Calu3 (cell line): ENCODE data around the gene NSD2. TPM values are rescaled to one million over a fixed set of nuclear protein-coding genes. Genes with fewer than 3 reads are reported as not detected.

ENCODE experiments used
- BruUV-seq: library from RNA; stranded (reverse); fragments of 400-500 nt; replicated peaks from 2 replicates; lab custom pipeline; 2021; lab: Mats Ljungman, UMichigan
- CTCF ChIA-PET: fragments of 300-600 bp; sonication (Branson Sonifier 250); formaldehyde crosslinking; loops from one replicate; lab custom pipeline; 2022; ENCODE audit warnings: antibody characterized with exemption; lab: Charles Lee
- DNase-seq: peaks from one replicate; pipeline ENCODE4 v3.0.0; 2022
- H3K27ac Mint-ChIP-seq: one replicate; pipeline ENCODE4 v1.8.0; 2022; ENCODE audit warnings: mixed read lengths; ENCODE audit not compliant: unreplicated experiment
- H3K27me3 Mint-ChIP-seq: one replicate; pipeline ENCODE4 v1.8.0; 2022; ENCODE audit warnings: mixed read lengths; ENCODE audit not compliant: unreplicated experiment
- H3K36me3 Mint-ChIP-seq: one replicate; pipeline ENCODE4 v1.8.0; 2022; ENCODE audit warnings: mild to moderate bottlenecking, moderate library complexity, mixed read lengths; ENCODE audit not compliant: insufficient read depth, unreplicated experiment
- H3K4me1 Mint-ChIP-seq: one replicate; pipeline ENCODE4 v1.8.0; 2022; ENCODE audit warnings: mild to moderate bottlenecking, low read depth, mixed read lengths; ENCODE audit not compliant: unreplicated experiment
- H3K4me3 Mint-ChIP-seq: one replicate; pipeline ENCODE4 v1.8.0; 2022; ENCODE audit warnings: mild to moderate bottlenecking, low read depth, moderate library complexity, mixed read lengths; ENCODE audit not compliant: unreplicated experiment
- H3K9me3 Mint-ChIP-seq: one replicate; pipeline ENCODE4 v1.8.0; 2022; ENCODE audit warnings: low read depth, mixed read lengths; ENCODE audit not compliant: unreplicated experiment
- CTCF ChIP-seq: fragments of 200-600 bp; IDR thresholded peaks from one replicate; pipeline ENCODE4 v1.8.0; 2022; ENCODE audit warnings: antibody characterized with exemption; ENCODE audit not compliant: unreplicated experiment
- intact Hi-C: fragments of 100-400 bp; cut with micrococcal nuclease; formaldehyde crosslinking; loops from one replicate; pipeline ENCODE4 v1.10.0; 2022; ENCODE audit not compliant: unreplicated experiment
- total RNA-seq: library from RNA; stranded (reverse); gene quantifications from 2 replicates; pipeline ENCODE4 v1.2.3, GENCODE V29; 2022

Gene NSD2
- total RNA-seq, 1 experiment from 2014 or later, result 104 TPM

GRCh38 chr4:1948232-1948631 lies 77.0 kb downstream of the NSD2 start:
- Mint-ChIP-seq H3K9me3 (no peaks in the 10 kb centered on the region), H3K4me1 (no peaks in the 10 kb centered on the region), H3K36me3 (no peaks in the 10 kb centered on the region), H3K4me3 (no peak overlapping the region), H3K27ac (no peak overlapping the region), H3K27me3 (no peaks in the 10 kb centered on the region)
- BruUV-seq, result no TSS peak
- no peak for DNase-seq
- no peak for TF ChIP-seq CTCF
- intact Hi-C loops, result loop anchor here (10.0 kb wide), 1 partner anchor 237 kb away; no protein-coding TSS in a partner anchor
- CTCF ChIA-PET, result no interaction called here

GRCh38 chr4:1948892-1949436 lies 77.8 kb downstream of the NSD2 start:
- TF ChIP-seq CTCF, result no peak
- peaks cover 6% of the 10 kb centered on the region for H3K36me3 Mint-ChIP-seq
- H3K4me3 Mint-ChIP-seq, result no peak overlapping the region
- no peaks in the 10 kb centered on the region for H3K4me1 Mint-ChIP-seq
- no peaks in the 10 kb centered on the region for H3K9me3 Mint-ChIP-seq
- H3K27ac Mint-ChIP-seq, result no peak overlapping the region
- BruUV-seq, result no TSS peak
- DNase-seq, result no peak
- CTCF ChIA-PET, result interaction anchor here (0.7 kb wide), 1 partner anchor 101 kb away, joined by 8 read pairs; no protein-coding TSS in a partner anchor
- intact Hi-C loops, result loop anchor here (10.0 kb wide), 1 partner anchor 236 kb away; no protein-coding TSS in a partner anchor
- no peaks in the 10 kb centered on the region for H3K27me3 Mint-ChIP-seq

- Mint-ChIP-seq H3K4me1 (no peaks in the 10 kb centered on the region), H3K36me3 (peaks cover 17% of the 10 kb centered on the region), H3K4me3 (no peak overlapping the region), H3K27ac (no peak overlapping the region), H3K9me3 (no peaks in the 10 kb centered on the region), H3K27me3 (no peaks in the 10 kb centered on the region)
- DNase-seq, result no peak
- BruUV-seq, result no TSS peak
- no peak for TF ChIP-seq CTCF
- CTCF ChIA-PET, result no interaction called here
- intact Hi-C loops, result no loop called here
These were observed 79.2 kb downstream of the NSD2 start for GRCh38 chr4:1950369-1950768.

- BruUV-seq, result no TSS peak
- Mint-ChIP-seq H3K4me3 (no peak overlapping the region), H3K36me3 (peaks cover 24% of the 10 kb centered on the region), H3K27me3 (no peaks in the 10 kb centered on the region), H3K4me1 (no peaks in the 10 kb centered on the region), H3K27ac (no peak overlapping the region), H3K9me3 (no peaks in the 10 kb centered on the region)
- intact Hi-C loops, result no loop called here
- DNase-seq, result no peak
- CTCF ChIA-PET, result no interaction called here
- TF ChIP-seq CTCF, result no peak
These were observed 81.0 kb downstream of the NSD2 start for GRCh38 chr4:1952058-1952700.
